ENCODE data around the gene TMEM221.
"Not testable (repeated sequence)": the region's sequence is repeated elsewhere in the genome, so short reads cannot be mapped to it uniquely, and the experiment has no call there.

TMEM221 gene
- total RNA-seq = 0 to 0.08 (median 0) reads per million in 18 experiments

DNA sequence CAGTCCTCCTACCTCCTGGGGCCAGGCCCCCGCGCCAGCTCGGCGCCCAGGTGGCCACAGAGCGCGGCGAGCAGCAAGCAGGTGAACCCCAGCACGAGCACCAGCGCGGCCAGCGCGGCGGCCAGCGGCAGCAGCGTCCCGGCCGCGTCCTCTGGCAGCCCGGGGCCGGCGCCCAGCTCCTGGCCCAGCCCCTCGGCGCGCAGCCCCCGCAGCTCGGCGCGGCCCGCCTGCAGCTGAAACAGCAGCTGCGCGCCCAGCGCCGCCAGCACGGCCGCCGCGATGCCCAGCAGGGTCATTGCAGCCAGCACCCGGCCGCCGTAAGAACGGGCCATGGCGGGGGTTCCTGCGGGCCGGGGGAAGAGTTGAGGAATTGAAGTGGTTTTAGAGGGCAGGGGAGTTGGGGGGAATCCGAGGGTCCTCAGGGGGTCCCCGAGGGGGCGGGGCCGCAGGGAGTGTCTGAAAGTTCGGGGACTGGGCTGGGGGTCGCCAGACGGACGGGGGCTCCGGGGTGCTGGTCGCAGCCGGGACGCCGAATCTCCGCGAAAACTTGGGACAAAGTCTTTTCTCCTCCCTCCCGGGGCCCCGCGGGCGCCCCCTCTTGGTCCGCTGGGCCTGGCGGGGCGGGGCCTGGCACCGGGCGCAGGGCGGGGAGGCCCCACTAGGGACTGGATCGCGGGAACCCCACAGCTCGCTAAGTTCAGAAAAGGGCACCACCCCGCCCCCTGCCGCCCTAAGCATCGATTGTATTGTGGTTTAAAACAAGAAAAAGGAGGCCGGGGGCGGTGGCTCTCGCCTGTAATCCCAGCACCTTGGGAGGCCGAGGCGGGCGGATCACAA is at the start of gene TMEM221:
TSS of gene TMEM221 (minus strand) at position 538 of the 837 bp plus-strand sequence. CDS start at position 332, 206 bp downstream.
- DNase-seq = peak; percentile 17 to 40

DNA sequence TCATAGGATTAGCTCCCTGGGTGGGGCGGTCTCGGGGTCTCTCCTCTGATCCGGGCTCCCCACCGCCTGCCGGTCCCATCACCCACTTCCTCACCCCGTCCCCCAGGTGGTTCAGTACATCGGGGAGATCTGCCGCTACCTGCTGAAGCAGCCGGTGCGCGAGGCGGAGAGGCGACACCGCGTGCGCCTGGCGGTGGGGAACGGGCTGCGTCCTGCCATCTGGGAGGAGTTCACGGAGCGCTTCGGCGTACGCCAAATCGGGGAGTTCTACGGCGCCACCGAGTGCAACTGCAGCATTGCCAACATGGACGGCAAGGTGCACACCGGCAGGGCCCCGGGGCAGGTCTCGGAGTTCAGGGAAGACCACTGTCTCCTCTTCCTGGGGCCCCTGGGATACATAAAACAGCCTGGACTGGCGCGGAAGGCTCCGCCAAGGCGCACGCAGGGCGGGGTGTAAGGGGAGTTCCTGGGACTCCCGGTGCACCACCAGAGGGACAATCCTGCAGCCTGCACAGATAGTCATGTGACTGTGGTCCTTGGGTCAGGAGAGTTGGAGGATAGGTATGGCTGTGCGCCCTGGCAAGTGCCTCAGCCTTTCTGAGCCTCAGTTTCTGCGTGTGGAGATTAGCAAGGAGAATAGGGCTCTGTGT is 48.8 kb upstream of the TMEM221 start:
- DNase-seq = no peak

DNA sequence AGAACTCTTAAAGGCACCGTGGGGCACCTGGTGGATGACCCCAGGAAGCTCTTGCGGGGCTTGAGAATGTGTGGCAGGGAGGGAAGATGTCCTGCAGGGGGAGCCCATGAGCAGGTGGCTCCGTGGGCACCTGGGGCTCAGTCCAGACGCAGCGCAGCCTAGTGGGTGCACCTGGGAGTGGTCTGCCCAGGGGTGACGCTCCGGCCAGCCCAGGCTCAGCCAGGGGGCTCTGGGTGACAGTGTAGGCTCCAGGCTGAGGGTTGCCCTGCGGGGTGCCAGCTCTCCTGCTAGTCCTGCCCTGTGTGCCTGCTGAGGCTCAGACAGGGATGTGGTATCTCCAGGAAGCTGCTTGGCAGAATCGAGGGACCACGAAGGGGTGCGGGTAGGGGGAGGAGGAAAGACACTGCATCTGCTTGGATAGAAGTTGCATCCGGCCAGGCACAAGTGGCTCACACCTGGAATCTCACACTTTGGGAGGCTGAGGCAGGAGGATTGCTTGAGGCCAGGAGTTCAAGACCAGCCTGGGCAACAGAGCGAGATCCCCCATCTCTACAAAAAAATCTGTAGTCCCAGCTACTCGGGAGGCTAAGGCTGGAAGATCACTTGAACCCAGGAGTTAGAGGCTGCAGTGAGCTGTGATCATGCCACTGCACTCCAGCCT is 48.0 kb upstream of the TMEM221 start:
- DNase-seq = peak; percentile 69 to 79

DNA sequence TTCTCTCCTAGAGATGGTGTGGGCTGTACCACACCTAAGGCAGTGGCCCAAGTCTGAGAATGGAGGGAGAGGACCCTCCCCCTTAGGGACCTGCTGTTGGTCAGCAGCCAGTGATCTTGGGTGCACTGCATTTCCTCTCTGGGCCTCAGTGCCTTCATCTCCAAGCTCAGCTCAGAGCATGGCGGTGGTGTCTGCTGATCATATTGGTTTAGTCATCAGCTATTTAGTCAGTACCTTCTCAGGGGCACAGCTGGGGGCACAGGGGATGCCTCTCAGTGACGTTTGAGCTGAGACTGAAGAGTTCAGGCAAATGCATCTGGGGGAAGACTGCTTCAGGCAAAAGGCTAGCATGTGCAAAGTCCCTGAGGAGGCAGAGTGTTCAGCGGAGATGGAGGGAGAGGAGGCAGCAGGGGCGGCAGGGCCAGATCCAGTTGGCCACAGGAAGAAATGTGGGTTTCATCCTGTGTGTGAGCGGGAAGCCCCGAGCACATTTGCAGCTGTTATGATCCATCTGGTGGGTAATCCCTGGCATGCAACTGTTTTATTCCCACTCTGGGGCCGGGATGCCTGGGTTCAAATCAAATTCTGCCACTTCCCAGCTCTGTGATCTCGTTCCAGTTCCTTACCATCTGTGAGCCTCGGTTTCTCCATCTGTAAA is 47.3 kb upstream of the TMEM221 start:
- no peak for DNase-seq

DNA sequence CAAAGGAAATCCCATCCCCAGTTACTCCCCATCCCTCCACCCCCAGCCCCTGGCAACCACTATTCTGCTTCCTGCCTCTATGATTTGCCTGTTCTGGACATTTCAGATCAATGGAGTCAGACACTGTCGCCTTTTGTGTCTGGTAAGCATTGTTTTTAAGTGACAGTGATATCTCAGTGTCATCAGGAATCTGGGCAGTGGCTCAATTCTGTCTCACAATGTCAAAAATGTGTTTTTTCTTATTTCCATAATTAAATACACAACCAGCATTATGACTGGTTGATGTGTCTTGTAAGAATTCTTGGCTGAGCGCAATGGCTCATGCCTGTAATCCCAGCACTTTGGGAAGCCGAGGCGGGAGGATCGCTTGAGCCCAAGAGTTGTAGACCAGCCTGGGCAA is 42.8 kb upstream of the TMEM221 start:
- no peak for DNase-seq

DNA sequence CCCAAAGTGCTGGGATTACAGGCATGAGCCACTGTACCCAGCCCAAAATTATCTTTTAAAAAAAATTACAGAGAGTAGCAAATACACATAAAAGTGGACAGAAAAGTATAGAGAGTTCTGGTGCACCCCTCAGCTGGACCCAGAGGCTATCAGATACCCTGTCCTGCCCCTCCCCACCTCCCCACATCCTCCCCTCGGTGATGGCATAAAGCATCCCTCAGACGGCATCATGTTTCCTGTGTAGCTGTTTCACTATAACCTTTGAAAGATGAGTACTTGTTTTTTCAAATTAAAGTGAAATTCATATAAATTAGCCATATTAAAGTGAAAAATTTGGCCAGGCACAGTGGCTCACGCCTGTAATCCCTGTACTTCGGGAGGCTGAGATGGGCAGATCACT is 41.9 kb upstream of the TMEM221 start:
- DNase-seq = no peak

DNA sequence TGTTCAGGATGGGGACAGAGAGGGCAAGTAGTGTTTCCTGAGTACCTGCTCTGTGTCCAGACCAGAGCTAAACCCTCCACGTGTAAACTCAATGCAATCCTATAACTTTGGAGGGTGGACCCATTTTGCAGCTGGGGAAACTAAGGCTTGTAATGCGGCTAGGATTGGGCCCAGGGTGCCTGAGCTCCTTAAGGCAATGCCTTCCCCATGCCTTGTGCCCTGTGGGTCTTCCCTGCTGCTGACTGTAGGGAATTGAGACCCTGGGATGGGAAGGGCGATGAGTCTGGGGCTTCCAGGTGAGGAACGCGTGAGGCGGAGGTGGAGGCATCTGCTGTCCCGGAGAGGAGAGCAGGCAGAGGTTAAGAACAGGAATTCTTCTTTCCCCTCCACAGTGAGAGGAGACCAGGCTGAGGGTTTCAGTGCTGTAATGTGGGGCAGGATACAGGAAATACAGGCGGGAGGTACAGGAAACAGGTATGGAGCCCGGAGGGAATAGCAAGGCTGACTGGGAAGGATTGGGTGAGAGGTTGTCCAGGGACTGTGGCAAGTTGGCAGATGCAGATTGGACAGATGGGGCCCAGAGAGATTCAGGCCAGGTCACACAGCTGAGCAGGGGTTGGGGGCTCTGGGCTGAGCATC is 41.0 kb upstream of the TMEM221 start:
- no peak for DNase-seq

DNA sequence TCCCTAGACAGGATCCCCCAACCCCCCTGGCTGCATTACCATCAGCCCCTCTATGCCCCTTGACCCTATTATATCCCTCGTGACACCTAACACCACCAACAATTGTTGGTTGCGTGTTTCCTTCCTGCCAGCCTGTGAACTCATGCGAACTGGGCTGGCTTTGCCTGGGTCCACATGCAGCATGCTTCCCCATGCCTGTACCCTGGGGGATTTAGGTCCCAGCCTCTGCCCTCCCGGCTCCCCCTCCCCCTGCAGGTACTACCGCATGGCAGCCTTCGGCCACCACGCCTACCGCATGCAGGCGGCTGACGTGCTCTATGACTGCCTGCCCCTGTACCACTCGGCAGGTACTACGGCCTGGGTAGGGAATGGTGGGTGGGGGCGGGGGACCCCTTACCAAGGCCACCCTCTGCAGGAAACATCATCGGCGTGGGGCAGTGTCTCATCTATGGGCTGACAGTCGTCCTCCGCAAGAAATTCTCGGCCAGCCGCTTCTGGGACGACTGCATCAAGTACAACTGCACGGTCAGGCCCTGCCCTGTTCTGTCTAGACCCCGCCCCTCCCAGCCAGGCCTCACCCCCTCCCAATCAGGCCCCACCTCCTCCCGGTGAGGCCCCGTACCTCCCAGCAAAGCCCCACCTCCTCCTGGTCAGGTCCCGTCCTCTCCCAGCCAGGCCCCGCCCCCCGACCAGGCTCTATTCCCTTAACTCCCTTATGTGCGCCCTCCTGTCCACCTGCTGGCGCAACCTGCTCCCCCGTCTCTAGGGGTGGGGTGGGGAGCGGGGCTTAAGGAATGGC is 40.3 kb upstream of the TMEM221 start:
- peak in 1 of 2 donors; percentile 47 for DNase-seq

DNA sequence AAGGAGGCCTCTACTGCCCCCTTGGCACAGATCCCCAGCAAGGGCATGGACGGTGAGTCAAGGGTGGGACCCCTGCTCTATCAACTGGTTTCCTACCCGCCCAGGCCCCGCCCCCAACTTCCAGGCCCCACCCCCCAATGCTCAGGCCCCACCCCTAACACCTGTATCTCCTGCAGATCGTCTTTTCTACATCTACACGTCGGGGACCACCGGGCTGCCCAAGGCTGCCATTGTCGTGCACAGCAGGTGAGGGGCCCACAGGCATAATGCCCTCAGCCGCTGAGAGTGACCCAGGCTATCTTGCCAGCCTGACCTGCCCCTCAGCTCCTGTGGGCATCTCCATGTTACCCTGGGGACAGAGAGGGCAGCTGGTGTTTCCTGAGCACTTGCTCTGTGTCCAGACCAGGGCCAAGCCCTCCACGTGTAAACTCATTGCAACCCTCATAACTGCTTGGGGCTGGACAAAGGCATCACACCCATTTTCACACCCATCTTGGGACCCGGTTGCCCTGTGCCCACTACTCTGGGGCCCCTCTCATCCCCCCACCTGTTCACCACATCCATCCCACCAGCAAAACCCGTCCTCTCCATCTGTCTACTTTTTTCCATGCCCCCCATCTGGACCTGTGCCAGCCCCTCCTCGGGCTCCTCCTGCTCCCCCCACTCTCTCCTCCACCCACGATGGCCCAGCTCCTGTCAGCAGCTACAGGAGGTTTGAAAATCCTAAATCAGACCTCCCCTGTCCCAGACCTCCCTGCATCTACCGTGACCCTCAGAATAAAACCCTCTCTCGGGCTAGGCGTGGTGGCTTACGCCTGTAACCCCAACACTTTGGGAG is 39.0 kb upstream of the TMEM221 start:
- DNase-seq = no peak

DNA sequence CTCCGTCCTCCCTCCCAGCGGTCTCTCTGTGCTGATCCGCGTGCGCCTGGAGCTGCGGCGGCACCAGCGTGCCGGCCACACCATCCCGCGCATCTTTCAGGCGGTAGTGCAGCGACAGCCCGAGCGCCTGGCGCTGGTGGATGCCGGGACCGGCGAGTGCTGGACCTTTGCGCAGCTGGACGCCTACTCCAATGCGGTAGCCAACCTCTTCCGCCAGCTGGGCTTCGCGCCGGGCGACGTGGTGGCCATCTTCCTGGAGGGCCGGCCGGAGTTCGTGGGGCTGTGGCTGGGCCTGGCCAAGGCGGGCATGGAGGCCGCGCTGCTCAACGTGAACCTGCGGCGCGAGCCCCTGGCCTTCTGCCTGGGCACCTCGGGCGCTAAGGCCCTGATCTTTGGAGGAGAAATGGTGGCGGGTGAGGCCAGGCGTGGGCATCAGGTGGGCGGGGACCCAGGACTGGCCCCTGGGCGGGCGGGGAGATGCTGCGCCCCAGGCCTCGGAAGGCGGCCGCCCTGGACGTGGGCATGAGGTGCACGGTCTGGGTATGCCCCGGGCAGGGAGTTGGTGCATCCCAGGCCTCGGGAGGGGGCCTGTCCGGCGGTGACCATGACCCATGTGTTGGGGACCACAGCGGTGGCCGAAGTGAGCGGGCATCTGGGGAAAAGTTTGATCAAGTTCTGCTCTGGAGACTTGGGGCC is 38.2 kb upstream of the TMEM221 start:
- no peak for DNase-seq

DNA sequence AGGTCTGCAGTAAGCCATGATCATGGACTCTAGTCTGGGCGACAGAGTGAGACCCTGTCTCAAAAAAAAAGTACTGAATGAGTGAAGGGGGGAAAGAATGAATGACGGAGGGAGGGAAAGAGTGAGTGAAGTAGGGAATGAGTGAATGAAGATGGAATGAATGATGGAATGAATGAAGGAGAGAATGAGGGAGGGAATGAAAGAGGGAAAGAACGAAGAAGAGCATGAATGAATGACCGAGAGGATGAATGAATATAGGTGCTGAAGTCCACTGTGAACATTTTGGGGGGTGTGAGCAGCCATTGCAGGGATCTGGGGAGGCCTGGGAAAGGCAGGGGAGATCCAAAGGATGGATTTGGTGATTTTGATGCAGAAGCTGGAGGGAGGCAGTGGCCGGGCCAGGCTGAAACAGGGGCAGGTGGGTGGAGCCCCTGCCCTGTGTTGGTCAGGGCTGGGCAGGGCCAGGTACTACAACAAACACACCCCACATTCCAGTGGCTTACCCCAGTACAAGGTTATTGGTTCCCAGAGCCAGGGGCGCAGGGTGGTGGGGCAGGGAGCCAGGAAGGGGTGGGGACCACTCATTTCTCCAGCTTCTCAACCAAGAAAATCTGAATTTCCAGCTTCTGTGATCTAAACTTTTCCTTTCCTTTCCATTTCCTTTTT is 36.2 kb upstream of the TMEM221 start:
- no peak for DNase-seq

DNA sequence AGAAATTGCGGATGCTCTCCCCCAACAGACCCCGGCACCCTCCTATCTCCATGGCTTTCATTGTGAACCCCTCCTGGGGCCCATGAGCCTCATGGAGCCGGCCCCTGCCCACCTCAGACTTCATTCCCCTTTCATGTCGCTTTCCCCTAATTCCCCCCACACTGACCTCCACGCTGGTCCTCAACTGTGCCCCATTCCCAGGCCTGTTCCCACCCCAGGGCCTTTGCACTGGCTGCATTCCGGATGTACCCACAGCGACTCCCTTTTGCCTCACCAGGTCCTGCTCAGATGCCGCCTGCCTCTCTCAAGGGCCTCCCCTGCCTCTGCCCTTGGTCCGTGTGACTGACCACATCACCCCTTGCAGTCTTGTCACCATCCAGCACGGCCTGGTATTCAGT is 35.1 kb upstream of the TMEM221 start:
- DNase-seq = no peak

DNA sequence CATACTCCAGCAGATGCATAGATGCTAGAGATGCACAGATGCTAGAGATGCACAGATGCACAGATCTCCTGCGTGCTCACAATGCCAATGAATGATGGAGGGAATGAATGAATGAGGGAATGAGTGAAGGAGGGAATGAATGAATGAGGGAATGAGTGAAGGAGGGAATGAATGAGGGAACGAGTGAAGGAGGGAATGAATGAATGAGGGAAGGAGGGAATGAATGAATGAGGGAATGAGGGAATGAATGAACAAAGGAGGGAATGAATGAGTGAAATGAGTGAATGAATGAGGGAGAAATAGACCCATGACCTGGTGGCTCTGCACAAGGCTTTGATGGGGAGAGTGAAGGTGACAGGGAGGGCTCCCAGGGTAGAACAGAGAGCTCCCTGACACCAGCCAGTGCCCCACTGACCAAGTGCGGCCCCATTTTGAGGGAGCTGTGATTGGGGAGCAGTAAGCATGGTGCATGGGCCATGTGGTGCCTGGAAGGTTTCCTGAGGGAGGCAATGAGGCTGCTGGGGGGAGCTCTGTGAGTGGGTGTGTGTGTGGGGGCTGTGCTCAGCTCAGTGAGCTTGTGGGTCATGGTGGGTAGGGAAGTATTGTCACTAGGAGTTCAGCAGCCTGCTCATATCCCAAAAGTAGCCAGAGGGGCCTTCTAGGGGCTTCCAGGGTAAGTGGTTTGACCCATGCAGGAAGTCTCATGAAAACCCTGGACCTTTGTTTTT is 34.6 kb upstream of the TMEM221 start:
- DNase-seq = peak in 1 of 2 donors; percentile 66

DNA sequence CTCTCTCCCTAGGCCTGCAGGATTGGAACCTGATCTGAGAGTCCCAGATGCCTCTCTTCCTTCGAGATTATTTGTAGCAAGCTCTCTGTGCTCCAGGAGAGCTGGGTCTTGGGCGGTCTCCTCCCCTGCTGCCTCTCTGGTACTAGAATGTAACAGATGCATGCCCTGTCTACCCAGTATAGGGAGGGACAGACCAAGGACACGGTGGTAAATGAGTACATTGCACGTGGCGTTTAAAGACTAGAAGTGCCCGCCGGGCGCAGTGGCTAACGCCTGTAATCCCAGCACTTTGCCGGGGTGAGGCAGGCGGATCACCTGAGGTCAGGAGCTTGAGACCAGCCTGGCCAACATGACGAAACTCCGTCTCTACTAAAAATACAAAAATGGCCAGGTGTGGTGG is 33.5 kb upstream of the TMEM221 start:
- no peak for DNase-seq

DNA sequence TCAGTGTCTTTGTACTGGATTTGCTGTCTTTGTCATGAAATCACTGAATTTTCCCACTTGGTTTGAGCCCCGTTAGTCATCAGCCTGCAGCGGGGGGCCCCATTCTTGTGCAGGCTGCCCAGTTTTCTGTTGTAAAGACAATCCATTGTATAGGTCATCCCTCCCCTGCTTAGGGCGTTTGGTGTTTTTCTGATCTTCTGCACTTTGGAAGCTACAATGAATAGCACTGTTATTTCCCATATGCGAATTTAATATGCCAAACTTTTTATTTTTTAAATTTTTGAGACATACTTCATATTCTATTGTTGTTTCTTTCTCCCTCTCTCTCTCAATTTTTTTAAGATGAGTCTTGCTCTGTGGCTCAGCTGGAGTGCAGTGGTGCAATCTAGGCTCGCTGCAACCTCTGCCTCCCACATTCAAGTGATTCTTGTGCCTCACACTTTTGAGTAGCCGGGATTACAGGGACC is 30.9 kb upstream of the TMEM221 start:
- DNase-seq = peak; percentile 52 to 82

DNA sequence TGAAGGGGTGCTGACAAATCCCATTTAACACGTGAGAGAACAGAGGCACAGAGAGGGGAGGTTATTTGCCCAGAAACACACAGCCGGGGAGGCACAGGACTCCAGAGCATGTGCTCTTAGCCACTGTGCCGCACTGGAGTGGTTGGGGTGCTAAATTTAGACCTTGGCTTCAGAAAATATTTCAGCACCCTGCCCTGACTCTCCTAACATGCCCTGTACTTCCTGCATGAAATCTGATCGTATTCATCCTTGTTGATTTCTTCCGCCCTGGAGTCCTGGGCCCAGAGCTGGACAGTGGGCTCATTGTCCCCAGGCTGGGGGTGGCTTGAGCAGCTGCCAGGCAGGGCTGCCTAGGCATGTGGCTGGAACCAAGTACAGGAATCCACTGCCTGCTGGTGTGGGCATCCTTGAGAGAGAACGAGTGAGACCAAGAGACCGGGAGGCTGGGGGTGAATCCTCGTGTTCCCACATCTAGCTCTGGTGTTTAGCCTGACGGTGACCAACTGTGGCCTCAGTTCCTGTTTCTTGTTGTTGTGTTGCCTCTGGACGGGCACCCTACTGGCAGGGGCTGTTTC is 27.2 kb upstream of the TMEM221 start:
- DNase-seq = peak; percentile 67 to 86

DNA sequence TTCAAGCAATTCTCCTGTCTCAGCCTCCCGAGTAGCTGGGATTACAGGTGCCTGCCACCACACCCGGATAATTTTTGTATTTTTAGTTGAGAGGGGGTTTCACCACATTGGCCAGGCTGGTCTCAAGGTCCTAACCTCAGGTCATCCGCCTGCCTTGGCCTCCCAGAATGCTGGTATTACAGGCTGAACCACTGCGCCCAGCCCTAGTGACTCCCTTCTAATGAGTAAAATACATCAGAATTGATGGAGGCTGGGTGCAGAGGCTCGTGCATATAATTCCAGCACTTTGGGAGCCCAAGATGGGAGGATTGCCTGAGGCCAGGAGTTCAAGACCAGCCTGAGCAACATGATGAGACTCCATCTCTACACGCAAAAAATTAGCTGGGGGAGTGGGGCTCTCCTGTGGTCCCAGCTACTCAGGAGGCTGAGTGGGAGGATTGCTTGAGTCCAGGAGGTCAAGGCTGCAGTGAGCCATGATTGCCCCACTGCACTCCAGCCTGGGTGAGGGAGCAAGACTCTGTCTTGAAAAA is 26.6 kb upstream of the TMEM221 start:
- DNase-seq = not testable (repeated sequence)

DNA sequence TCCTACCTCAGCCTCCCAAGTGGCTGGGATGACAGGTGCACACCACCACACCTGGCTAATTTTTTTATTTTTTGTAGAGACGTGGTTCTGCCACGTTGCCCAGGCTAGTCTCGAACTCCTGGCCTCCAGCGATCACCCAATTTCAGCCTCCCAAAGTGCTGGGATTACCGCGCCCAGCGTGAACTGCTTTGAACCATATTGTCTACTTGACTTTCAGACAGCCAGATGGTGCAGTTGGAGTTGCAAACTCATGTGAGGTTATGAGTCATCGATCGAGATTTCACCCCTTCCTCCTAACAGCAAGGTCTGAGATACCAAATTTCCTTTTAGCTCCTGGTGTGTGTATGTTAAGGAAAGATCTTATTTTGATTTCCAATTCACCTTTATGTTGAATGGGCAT is 24.6 kb upstream of the TMEM221 start:
- peak; percentile 83 to 91 for DNase-seq
